ENCODE measurements around the gene DYNLT1.
"Not testable (repeated sequence)": the region's sequence is repeated elsewhere in the genome, so short reads cannot be mapped to it uniquely, and the experiment has no call there.

Gene DYNLT1

GRCh38 chr6:158642097-158642601 is 2.4 kb downstream of the DYNLT1 start:
- in situ Hi-C loops (cut with MboI; ENCODE audit: low sequenced_read_pairs), result no loop called here

- in situ Hi-C loops (cut with MboI; ENCODE audit: low sequenced_read_pairs), result no loop called here
These were observed 4.0 kb downstream of the DYNLT1 start for GRCh38 chr6:158640519-158640918.

- in situ Hi-C loops (cut with MboI; ENCODE audit: low sequenced_read_pairs), result no loop called here
These were observed 5.5 kb downstream of the DYNLT1 start for GRCh38 chr6:158639056-158639455.

- in situ Hi-C loops (cut with MboI; ENCODE audit: low sequenced_read_pairs), result no loop called here
These were observed 6.2 kb downstream of the DYNLT1 start for GRCh38 chr6:158638324-158638854.

GRCh38 chr6:158636778-158637177 is 7.8 kb downstream of the DYNLT1 start:
- in situ Hi-C loops (cut with MboI; ENCODE audit: low sequenced_read_pairs), result no loop called here

- in situ Hi-C loops (cut with MboI; ENCODE audit: low sequenced_read_pairs), result no loop called here
These were observed 9.0 kb downstream of the DYNLT1 start for GRCh38 chr6:158635427-158636073.

GRCh38 chr6:158634695-158635426 is 9.7 kb downstream of the DYNLT1 start:
- in situ Hi-C loops (cut with MboI; ENCODE audit: low sequenced_read_pairs), result no loop called here

GRCh38 chr6:158633127-158633526 is 11.4 kb downstream of the DYNLT1 start:
- in situ Hi-C loops (cut with MboI; ENCODE audit: low sequenced_read_pairs), result no loop called here

GRCh38 chr6:158632538-158633119 is 11.9 kb downstream of the DYNLT1 start:
- in situ Hi-C loops (cut with MboI; ENCODE audit: low sequenced_read_pairs), result not testable (repeated sequence)

- in situ Hi-C loops (cut with MboI; ENCODE audit: low sequenced_read_pairs), result no loop called here
These were observed 12.6 kb downstream of the DYNLT1 start for GRCh38 chr6:158631678-158632537.

GRCh38 chr6:158630938-158631616 is 13.5 kb downstream of the DYNLT1 start:
- in situ Hi-C loops (cut with MboI; ENCODE audit: low sequenced_read_pairs), result no loop called here

GRCh38 chr6:158629367-158630221 is 14.9 kb downstream of the DYNLT1 start:
- in situ Hi-C loops (cut with MboI; ENCODE audit: low sequenced_read_pairs), result no loop called here

GRCh38 chr6:158628542-158628941 is 16.0 kb downstream of the DYNLT1 start:
- in situ Hi-C loops (cut with MboI; ENCODE audit: low sequenced_read_pairs), result no loop called here

- in situ Hi-C loops (cut with MboI; ENCODE audit: low sequenced_read_pairs), result no loop called here
These were observed 16.7 kb downstream of the DYNLT1 start for GRCh38 chr6:158627940-158628211.

- in situ Hi-C loops (cut with MboI; ENCODE audit: low sequenced_read_pairs), result no loop called here
These were observed 17.2 kb downstream of the DYNLT1 start for GRCh38 chr6:158627168-158627939.

GRCh38 chr6:158626360-158627167 is 18.0 kb downstream of the DYNLT1 start:
- in situ Hi-C loops (cut with MboI; ENCODE audit: low sequenced_read_pairs), result no loop called here

- in situ Hi-C loops (cut with MboI; ENCODE audit: low sequenced_read_pairs), result no loop called here
These were observed 18.6 kb downstream of the DYNLT1 start for GRCh38 chr6:158625881-158626305.

Measured in HL-60/S4 (cell line).